ENCODE results near the gene CMTM6.
"Not testable (repeated sequence)": the region's sequence is repeated elsewhere in the genome, so short reads cannot be mapped to it uniquely, and the experiment has no call there.

Gene CMTM6

DNA sequence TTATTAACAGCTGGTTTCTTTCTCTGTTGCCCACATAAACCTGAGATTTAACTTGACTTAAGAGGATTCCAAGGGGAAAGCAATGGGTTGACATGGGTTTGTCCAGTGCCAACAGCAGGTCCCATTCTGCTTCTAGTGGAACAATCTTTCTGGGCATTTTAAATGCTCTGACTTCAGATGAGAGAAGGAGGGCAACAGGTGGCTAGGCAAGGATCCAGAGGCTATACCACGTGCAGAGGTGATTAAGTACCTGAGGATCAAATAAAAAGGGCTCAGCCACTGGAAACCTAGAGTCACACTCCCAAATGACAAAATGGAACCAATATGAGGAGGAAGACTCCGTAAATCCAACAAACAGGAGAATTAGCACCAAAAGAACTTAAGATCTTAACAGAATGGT is 28.5 kb downstream of the CMTM6 start:
- no peak overlapping the region for H2AFZ ChIP-seq (ENCODE audit: low read depth, low read length)
- H2AK5ac ChIP-seq (ENCODE audit: low read length, severe bottlenecking), result no peak overlapping the region
- H3K9me3 ChIP-seq (ENCODE audit: control insufficient read depth, low read length), result no peaks in the 10 kb centered on the region
- peaks cover 5% of the 10 kb centered on the region for H3K4me1 ChIP-seq (ENCODE audit: control insufficient read depth, insufficient read depth, low read depth, low read length)
- no peak overlapping the region for H2BK15ac ChIP-seq (ENCODE audit: low read depth, poor library complexity, severe bottlenecking)
- WGBS, result 100% methylated on average over 1 of the region's 2 CpGs
- no peak overlapping the region for H3K23ac ChIP-seq (ENCODE audit: low read length in 2 of 2)
- no peak overlapping the region for H2BK12ac ChIP-seq (ENCODE audit: low read length in 2 of 2)
- no peak overlapping the region for H4K91ac ChIP-seq (ENCODE audit: low read length)
- H3K4ac ChIP-seq (ENCODE audit: low read depth in 1 of 2, low read length in 2 of 2), result no peak overlapping the region
- H3K14ac ChIP-seq (ENCODE audit: low read length in 2 of 2), result no peak overlapping the region
- no peak overlapping the region for H4K8ac ChIP-seq (ENCODE audit: low read length)
- H3K4me3 ChIP-seq (ENCODE audit: insufficient read depth in 1 of 2, low read depth in 1 of 2, low read length in 2 of 2), result no peak overlapping the region
- no peak overlapping the region for H3K18ac ChIP-seq (ENCODE audit: low read depth in 1 of 2, low read length in 2 of 2)
- no peak overlapping the region for H2BK5ac ChIP-seq (ENCODE audit: low read depth, low read length, poor library complexity, severe bottlenecking)
- no peak overlapping the region for H3K4me2 ChIP-seq (ENCODE audit: low read length, poor library complexity, severe bottlenecking)
- no peak overlapping the region for H3K9ac ChIP-seq (ENCODE audit: low read length)
- H3K79me1 ChIP-seq (replicated peaks; ENCODE audit: low read length, poor library complexity, severe bottlenecking), result peaks cover 15% of the 10 kb centered on the region
- peaks cover 9 to 12% of the 10 kb centered on the region in 2 experiments for H3K36me3 ChIP-seq (ENCODE audit: control insufficient read depth in 1 of 2, insufficient read depth in 2 of 2, low read depth in 1 of 2, low read length in 2 of 2)
- H3K27me3 ChIP-seq (ENCODE audit: control insufficient read depth in 1 of 2, insufficient read depth in 1 of 2, low read length in 2 of 2), result no peaks in the 10 kb centered on the region
- no peak for DNase-seq
- H3K27ac ChIP-seq (ENCODE audit: low read length, poor library complexity, severe bottlenecking), result no peak overlapping the region
- H2BK120ac ChIP-seq (ENCODE audit: low read depth, low read length), result no peak overlapping the region

DNA sequence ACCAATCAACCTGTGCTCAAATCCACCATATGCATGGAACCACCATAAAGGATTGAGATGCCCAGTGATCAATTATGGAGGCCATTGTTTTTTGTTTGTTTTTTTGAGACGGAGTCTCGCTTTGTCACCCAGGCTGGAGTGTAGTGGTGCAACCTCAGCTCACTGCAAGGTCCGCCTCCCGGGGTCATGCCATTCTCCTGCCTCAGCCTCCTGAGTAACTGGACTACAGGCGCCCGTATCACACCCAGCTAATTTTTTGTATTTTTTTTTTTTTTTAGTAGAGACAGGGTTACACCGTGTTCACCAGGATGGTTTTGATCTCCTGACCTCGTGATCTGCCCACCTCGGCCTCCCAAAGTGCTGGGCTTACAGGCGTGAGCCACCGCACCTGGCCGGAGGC is 30.5 kb downstream of the CMTM6 start:
- Histone ChIP-seq H3K79me1 (replicated peaks; ENCODE audit: low read length, poor library complexity, severe bottlenecking) (peaks cover 17% of the 10 kb centered on the region), H3K36me3 (ENCODE audit: control insufficient read depth in 1 of 2, insufficient read depth in 2 of 2, low read depth in 1 of 2, low read length in 2 of 2) (peaks cover 7 to 11% of the 10 kb centered on the region in 2 experiments), H3K4me1 (ENCODE audit: control insufficient read depth, insufficient read depth, low read depth, low read length) (peaks cover 14% of the 10 kb centered on the region)
- not testable (repeated sequence) for H3K14ac ChIP-seq (ENCODE audit: low read length in 2 of 2); H2BK5ac ChIP-seq (ENCODE audit: low read depth, low read length, poor library complexity, severe bottlenecking); H3K18ac ChIP-seq (ENCODE audit: low read depth in 1 of 2, low read length in 2 of 2); DNase-seq; H2BK12ac ChIP-seq (ENCODE audit: low read length in 2 of 2); H3K4me2 ChIP-seq (ENCODE audit: low read length, poor library complexity, severe bottlenecking); H3K4me3 ChIP-seq (ENCODE audit: insufficient read depth in 1 of 2, low read depth in 1 of 2, low read length in 2 of 2); H3K9me3 ChIP-seq (ENCODE audit: control insufficient read depth, low read length); H3K4ac ChIP-seq (ENCODE audit: low read depth in 1 of 2, low read length in 2 of 2); H4K91ac ChIP-seq (ENCODE audit: low read length); H2BK15ac ChIP-seq (ENCODE audit: low read depth, poor library complexity, severe bottlenecking); H3K27ac ChIP-seq (ENCODE audit: low read length, poor library complexity, severe bottlenecking); H4K8ac ChIP-seq (ENCODE audit: low read length); H2AK5ac ChIP-seq (ENCODE audit: low read length, severe bottlenecking); H3K9ac ChIP-seq (ENCODE audit: low read length); H3K23ac ChIP-seq (ENCODE audit: low read length in 2 of 2); H2AFZ ChIP-seq (ENCODE audit: low read depth, low read length); H3K27me3 ChIP-seq (ENCODE audit: control insufficient read depth in 1 of 2, insufficient read depth in 1 of 2, low read length in 2 of 2); H2BK120ac ChIP-seq (ENCODE audit: low read depth, low read length)
- WGBS, result 88% methylated on average over 10 of the region's 12 CpGs

DNA sequence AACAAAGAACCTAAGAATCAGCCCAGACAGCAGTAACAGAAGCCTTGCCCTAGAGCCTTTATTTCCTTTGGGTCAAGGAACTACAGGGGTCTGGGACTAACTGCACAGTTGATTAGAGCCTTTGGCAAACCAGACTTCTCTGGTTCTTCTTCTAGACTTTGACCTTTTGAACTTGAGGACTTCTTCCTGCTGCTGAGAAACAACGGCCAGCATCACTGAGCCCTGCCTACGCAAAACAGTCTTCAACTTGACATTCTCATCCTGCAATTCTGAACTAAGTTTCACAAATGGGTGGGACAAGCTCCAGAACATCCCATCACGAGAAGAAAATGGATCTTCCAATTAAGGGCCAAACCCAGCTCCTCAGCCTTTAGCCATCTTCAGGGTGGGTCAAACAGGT is 31.4 kb downstream of the CMTM6 start:
- no peak overlapping the region for H3K4me3 ChIP-seq (ENCODE audit: insufficient read depth in 1 of 2, low read depth in 1 of 2, low read length in 2 of 2)
- H2AFZ ChIP-seq (ENCODE audit: low read depth, low read length), result no peak overlapping the region
- peaks cover 17% of the 10 kb centered on the region for H3K79me1 ChIP-seq (replicated peaks; ENCODE audit: low read length, poor library complexity, severe bottlenecking)
- peak overlapping the region in 1 of 2 experiments; percentile 13 for H3K4ac ChIP-seq (ENCODE audit: low read depth in 1 of 2, low read length in 2 of 2)
- H3K4me1 ChIP-seq (ENCODE audit: control insufficient read depth, insufficient read depth, low read depth, low read length), result peaks cover 14% of the 10 kb centered on the region
- DNase-seq, result no peak
- H3K27me3 ChIP-seq (ENCODE audit: control insufficient read depth in 1 of 2, insufficient read depth in 1 of 2, low read length in 2 of 2), result no peaks in the 10 kb centered on the region
- H3K23ac ChIP-seq (ENCODE audit: low read length in 2 of 2), result no peak overlapping the region
- no peak overlapping the region for H2BK5ac ChIP-seq (ENCODE audit: low read depth, low read length, poor library complexity, severe bottlenecking)
- no peak overlapping the region for H4K8ac ChIP-seq (ENCODE audit: low read length)
- no peaks in the 10 kb centered on the region for H3K9me3 ChIP-seq (ENCODE audit: control insufficient read depth, low read length)
- H3K36me3 ChIP-seq (ENCODE audit: control insufficient read depth in 1 of 2, insufficient read depth in 2 of 2, low read depth in 1 of 2, low read length in 2 of 2), result peaks cover 7 to 11% of the 10 kb centered on the region in 2 experiments
- H3K14ac ChIP-seq (ENCODE audit: low read length in 2 of 2), result no peak overlapping the region
- H2BK120ac ChIP-seq (ENCODE audit: low read depth, low read length), result no peak overlapping the region
- no peak overlapping the region for H3K18ac ChIP-seq (ENCODE audit: low read depth in 1 of 2, low read length in 2 of 2)
- 87% methylated on average over 3 of the region's 3 CpGs for WGBS
- H4K91ac ChIP-seq (ENCODE audit: low read length), result no peak overlapping the region
- no peak overlapping the region for H3K4me2 ChIP-seq (ENCODE audit: low read length, poor library complexity, severe bottlenecking)
- no peak overlapping the region for H3K27ac ChIP-seq (ENCODE audit: low read length, poor library complexity, severe bottlenecking)
- no peak overlapping the region for H3K9ac ChIP-seq (ENCODE audit: low read length)
- H2BK15ac ChIP-seq (ENCODE audit: low read depth, poor library complexity, severe bottlenecking), result no peak overlapping the region
- H2AK5ac ChIP-seq (ENCODE audit: low read length, severe bottlenecking), result peak overlapping the region; percentile 70
- H2BK12ac ChIP-seq (ENCODE audit: low read length in 2 of 2), result no peak overlapping the region

DNA sequence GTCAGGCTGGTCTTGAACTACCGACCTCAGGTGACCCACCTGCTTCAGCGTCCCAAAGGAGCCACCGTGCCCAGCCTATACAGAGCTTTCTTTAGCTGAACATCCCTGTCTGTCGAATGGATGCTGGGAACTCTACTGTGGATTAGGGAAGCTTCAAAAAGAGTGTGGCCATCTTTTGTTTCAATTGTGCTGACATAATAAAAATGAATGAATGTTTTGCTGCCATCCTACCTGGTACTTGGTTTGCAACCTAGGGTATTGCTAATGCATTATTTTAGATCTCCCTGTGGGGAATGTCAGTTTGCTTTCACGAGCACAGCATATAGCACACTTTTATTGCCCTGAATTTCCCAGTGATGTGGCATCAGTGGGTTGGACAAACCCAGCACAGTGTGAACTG is 32.3 kb downstream of the CMTM6 start:
- Histone ChIP-seq H3K27ac (ENCODE audit: low read length, poor library complexity, severe bottlenecking) (peak overlapping the region; percentile 59), H3K79me1 (replicated peaks; ENCODE audit: low read length, poor library complexity, severe bottlenecking) (peaks cover 17% of the 10 kb centered on the region), H3K36me3 (ENCODE audit: control insufficient read depth in 1 of 2, insufficient read depth in 2 of 2, low read depth in 1 of 2, low read length in 2 of 2) (peaks cover 7 to 11% of the 10 kb centered on the region in 2 experiments), H3K27me3 (ENCODE audit: control insufficient read depth in 1 of 2, insufficient read depth in 1 of 2, low read length in 2 of 2) (no peaks in the 10 kb centered on the region), H4K91ac (ENCODE audit: low read length) (no peak overlapping the region), H2BK15ac (ENCODE audit: low read depth, poor library complexity, severe bottlenecking) (no peak overlapping the region), H3K4ac (ENCODE audit: low read depth in 1 of 2, low read length in 2 of 2) (no peak overlapping the region), H4K8ac (ENCODE audit: low read length) (no peak overlapping the region), H3K18ac (ENCODE audit: low read depth in 1 of 2, low read length in 2 of 2) (no peak overlapping the region), H2AK5ac (ENCODE audit: low read length, severe bottlenecking) (peak overlapping the region; percentile 49), H3K23ac (ENCODE audit: low read length in 2 of 2) (no peak overlapping the region), H3K9me3 (ENCODE audit: control insufficient read depth, low read length) (no peaks in the 10 kb centered on the region), H3K14ac (ENCODE audit: low read length in 2 of 2) (no peak overlapping the region), H2BK120ac (ENCODE audit: low read depth, low read length) (no peak overlapping the region), H3K4me2 (ENCODE audit: low read length, poor library complexity, severe bottlenecking) (no peak overlapping the region), H3K9ac (ENCODE audit: low read length) (no peak overlapping the region), H3K4me1 (ENCODE audit: control insufficient read depth, insufficient read depth, low read depth, low read length) (peaks cover 14% of the 10 kb centered on the region), H3K4me3 (ENCODE audit: insufficient read depth in 1 of 2, low read depth in 1 of 2, low read length in 2 of 2) (no peak overlapping the region), H2AFZ (ENCODE audit: low read depth, low read length) (no peak overlapping the region), H2BK12ac (ENCODE audit: low read length in 2 of 2) (peak overlapping the region in 1 of 2 experiments; percentile 3), H2BK5ac (ENCODE audit: low read depth, low read length, poor library complexity, severe bottlenecking) (no peak overlapping the region)
- WGBS, result 97% methylated on average over 5 of the region's 5 CpGs
- DNase-seq, result no peak
